ENCODE data around the gene DSC2.

DSC2 gene

GRCh38 chr18:31057917-31058316 lies 44.3 kb downstream of the DSC2 start:
- Histone ChIP-seq H3K27me3 (ENCODE audit: low read depth, low read length) (no peaks in the 10 kb centered on the region), H3K9ac (ENCODE audit: low read length) (no peak overlapping the region), H3K27ac (ENCODE audit: low read length) (no peak overlapping the region), H3K4me3 (ENCODE audit: low read length) (no peak overlapping the region), H2AFZ (ENCODE audit: low read depth, low read length) (no peak overlapping the region), H3K79me2 (ENCODE audit: low read length) (no peaks in the 10 kb centered on the region), H3K4me2 (ENCODE audit: low read length) (no peak overlapping the region), H3K9me3 (ENCODE audit: insufficient read depth, low read length) (no peaks in the 10 kb centered on the region), H3K4me1 (ENCODE audit: low read length) (no peaks in the 10 kb centered on the region), H4K20me1 (ENCODE audit: insufficient read depth, low read length) (no peaks in the 10 kb centered on the region), H3K36me3 (replicated peaks; ENCODE audit: low read depth, low read length) (no peaks in the 10 kb centered on the region)
- TF ChIP-seq, protein P1, sequence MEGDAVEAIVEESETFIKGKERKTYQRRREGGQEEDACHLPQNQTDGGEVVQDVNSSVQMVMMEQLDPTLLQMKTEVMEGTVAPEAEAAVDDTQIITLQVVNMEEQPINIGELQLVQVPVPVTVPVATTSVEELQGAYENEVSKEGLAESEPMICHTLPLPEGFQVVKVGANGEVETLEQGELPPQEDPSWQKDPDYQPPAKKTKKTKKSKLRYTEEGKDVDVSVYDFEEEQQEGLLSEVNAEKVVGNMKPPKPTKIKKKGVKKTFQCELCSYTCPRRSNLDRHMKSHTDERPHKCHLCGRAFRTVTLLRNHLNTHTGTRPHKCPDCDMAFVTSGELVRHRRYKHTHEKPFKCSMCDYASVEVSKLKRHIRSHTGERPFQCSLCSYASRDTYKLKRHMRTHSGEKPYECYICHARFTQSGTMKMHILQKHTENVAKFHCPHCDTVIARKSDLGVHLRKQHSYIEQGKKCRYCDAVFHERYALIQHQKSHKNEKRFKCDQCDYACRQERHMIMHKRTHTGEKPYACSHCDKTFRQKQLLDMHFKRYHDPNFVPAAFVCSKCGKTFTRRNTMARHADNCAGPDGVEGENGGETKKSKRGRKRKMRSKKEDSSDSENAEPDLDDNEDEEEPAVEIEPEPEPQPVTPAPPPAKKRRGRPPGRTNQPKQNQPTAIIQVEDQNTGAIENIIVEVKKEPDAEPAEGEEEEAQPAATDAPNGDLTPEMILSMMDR (IDR thresholded peaks at IDR 0.05; ENCODE audit: low read depth, low read length) = no peak
- no peak for TF ChIP-seq EZH2phosphoT487 (IDR thresholded peaks at IDR 0.05; ENCODE audit: low read depth)

DNA sequence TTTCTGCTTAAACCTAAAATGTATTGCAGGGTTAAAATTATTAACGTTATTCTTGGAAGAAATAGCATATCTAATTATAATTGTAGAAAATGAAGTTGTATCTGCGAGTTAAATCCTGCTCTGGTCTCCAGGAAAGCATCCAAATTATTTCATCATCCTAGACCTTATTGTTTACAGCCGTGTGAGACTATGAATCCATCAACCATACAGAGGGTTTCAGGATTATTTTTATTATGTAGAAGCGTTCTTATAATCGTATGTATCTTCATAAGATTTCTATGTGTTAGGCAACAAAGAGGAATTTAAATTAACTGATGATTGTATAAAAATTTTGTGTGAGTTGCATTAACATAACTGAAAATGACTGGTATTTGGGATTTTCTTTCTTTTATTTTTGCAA lies 45.2 kb downstream of the DSC2 start:
- Histone ChIP-seq H2AFZ (ENCODE audit: low read depth, low read length) (no peak overlapping the region), H3K9me3 (ENCODE audit: insufficient read depth, low read length) (no peaks in the 10 kb centered on the region), H3K27ac (ENCODE audit: low read length) (no peak overlapping the region), H3K4me2 (ENCODE audit: low read length) (no peak overlapping the region), H3K27me3 (ENCODE audit: low read depth, low read length) (no peaks in the 10 kb centered on the region), H3K4me3 (ENCODE audit: low read length) (no peak overlapping the region), H3K4me1 (ENCODE audit: low read length) (no peaks in the 10 kb centered on the region), H4K20me1 (ENCODE audit: insufficient read depth, low read length) (no peaks in the 10 kb centered on the region), H3K79me2 (ENCODE audit: low read length) (no peaks in the 10 kb centered on the region), H3K36me3 (replicated peaks; ENCODE audit: low read depth, low read length) (no peaks in the 10 kb centered on the region), H3K9ac (ENCODE audit: low read length) (no peak overlapping the region)
- TF ChIP-seq, protein P1 (IDR thresholded peaks at IDR 0.05; ENCODE audit: low read depth, low read length) = no peak
- TF ChIP-seq EZH2phosphoT487 (IDR thresholded peaks at IDR 0.05; ENCODE audit: low read depth) = no peak

DNA sequence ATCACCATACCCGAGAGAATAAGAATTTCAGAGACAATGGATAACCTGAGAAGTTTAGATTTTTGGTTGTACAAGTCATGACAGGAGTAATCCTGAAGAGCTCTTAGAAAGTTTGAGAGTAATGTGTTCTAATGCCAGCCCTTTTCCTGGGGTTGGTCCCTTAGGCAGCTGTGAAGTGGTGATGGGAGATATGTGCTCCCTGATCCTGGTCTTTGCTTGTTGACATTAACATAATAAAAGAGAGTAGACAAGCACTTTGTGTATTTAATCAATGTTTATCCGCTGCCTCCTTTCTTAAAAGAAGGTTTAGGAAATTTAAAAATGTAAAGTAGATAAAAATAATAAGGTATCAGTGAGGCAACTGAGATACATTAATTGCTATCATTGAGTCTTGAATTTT lies 45.9 kb downstream of the DSC2 start:
- no peaks in the 10 kb centered on the region for H3K9me3 ChIP-seq (ENCODE audit: insufficient read depth, low read length)
- no peak overlapping the region for H3K27ac ChIP-seq (ENCODE audit: low read length)
- no peaks in the 10 kb centered on the region for H3K4me1 ChIP-seq (ENCODE audit: low read length)
- no peaks in the 10 kb centered on the region for H3K27me3 ChIP-seq (ENCODE audit: low read depth, low read length)
- H2AFZ ChIP-seq (ENCODE audit: low read depth, low read length) = no peak overlapping the region
- H3K36me3 ChIP-seq (replicated peaks; ENCODE audit: low read depth, low read length) = no peaks in the 10 kb centered on the region
- no peak overlapping the region for H3K9ac ChIP-seq (ENCODE audit: low read length)
- TF ChIP-seq, protein P1 (IDR thresholded peaks at IDR 0.05; ENCODE audit: low read depth, low read length) = no peak
- no peak for TF ChIP-seq EZH2phosphoT487 (IDR thresholded peaks at IDR 0.05; ENCODE audit: low read depth)
- no peak overlapping the region for H3K4me2 ChIP-seq (ENCODE audit: low read length)
- H3K4me3 ChIP-seq (ENCODE audit: low read length) = no peak overlapping the region
- H3K79me2 ChIP-seq (ENCODE audit: low read length) = no peaks in the 10 kb centered on the region
- no peaks in the 10 kb centered on the region for H4K20me1 ChIP-seq (ENCODE audit: insufficient read depth, low read length)

GRCh38 chr18:31050635-31051034 lies 51.6 kb downstream of the DSC2 start:
- H3K27me3 ChIP-seq (ENCODE audit: low read depth, low read length) = no peaks in the 10 kb centered on the region
- no peak overlapping the region for H2AFZ ChIP-seq (ENCODE audit: low read depth, low read length)
- no peak overlapping the region for H3K4me2 ChIP-seq (ENCODE audit: low read length)
- H3K4me3 ChIP-seq (ENCODE audit: low read length) = no peak overlapping the region
- no peaks in the 10 kb centered on the region for H3K36me3 ChIP-seq (replicated peaks; ENCODE audit: low read depth, low read length)
- H3K9me3 ChIP-seq (ENCODE audit: insufficient read depth, low read length) = no peaks in the 10 kb centered on the region
- no peak overlapping the region for H3K9ac ChIP-seq (ENCODE audit: low read length)
- no peaks in the 10 kb centered on the region for H4K20me1 ChIP-seq (ENCODE audit: insufficient read depth, low read length)
- H3K27ac ChIP-seq (ENCODE audit: low read length) = no peak overlapping the region
- no peaks in the 10 kb centered on the region for H3K79me2 ChIP-seq (ENCODE audit: low read length)
- TF ChIP-seq, protein P1 (IDR thresholded peaks at IDR 0.05; ENCODE audit: low read depth, low read length) = no peak
- TF ChIP-seq EZH2phosphoT487 (IDR thresholded peaks at IDR 0.05; ENCODE audit: low read depth) = no peak
- H3K4me1 ChIP-seq (ENCODE audit: low read length) = no peaks in the 10 kb centered on the region

Data from OCI-LY3 (cell line).